ENCODE data around the gene BCL2L15. TPM values are rescaled to one million over a fixed set of nuclear protein-coding genes. Genes with fewer than 3 reads are reported as not detected.

Gene BCL2L15
- total RNA-seq, 4 donors from 2014 or later, result 0.13 to 0.89 (median 0.50) TPM

DNA sequence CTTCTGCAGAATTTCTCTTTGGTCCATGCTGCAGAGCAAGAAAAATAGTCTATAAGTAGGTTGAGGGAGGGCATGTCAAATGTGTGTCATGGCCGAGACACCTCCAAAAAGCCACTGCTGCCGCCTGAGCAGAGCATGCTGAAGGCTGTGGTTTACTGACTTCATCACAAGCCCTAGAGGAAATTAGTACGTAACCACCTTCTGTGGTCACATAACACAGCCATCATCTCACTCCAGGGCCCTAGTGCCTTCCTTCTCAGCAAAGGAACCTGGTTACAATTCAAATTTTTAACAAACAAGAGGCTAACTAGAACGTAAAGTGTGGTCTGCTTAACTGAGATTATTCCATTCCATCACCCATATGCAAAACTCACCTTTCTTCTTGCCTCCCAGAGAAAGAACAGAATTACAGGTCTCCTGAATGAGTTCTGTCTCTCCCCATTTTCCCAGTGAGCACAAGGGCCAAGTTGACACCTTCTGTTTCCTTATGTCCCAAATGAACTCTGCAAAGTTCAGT lies 15.7 kb downstream of the BCL2L15 start, which contains the start of gene PTPN22:
Gene PTPN22, minus strand, starts transcription at position 116 of the 517 bp plus-strand sequence.
- H3K9me3 ChIP-seq, result no peaks in the 10 kb centered on the region
- H3K4me1 ChIP-seq, result no peaks in the 10 kb centered on the region
- intact Hi-C loops (cut with DNase I), result no loop called here
- H3K36me3 ChIP-seq, result no peaks in the 10 kb centered on the region
- no peak within 1 kb of the TSS for H3K4me3 ChIP-seq (replicated peaks in 1 of 3)
- no peaks in the 10 kb centered on the region for H3K27me3 ChIP-seq
- no peak within 1 kb of the TSS for H3K27ac ChIP-seq
- peak; percentile 8 to 18 for DNase-seq
- WGBS, 2 donors, result 82 to 84% methylated on average over 4 of the region's 4 CpGs
- TF ChIP-seq, protein P1, sequence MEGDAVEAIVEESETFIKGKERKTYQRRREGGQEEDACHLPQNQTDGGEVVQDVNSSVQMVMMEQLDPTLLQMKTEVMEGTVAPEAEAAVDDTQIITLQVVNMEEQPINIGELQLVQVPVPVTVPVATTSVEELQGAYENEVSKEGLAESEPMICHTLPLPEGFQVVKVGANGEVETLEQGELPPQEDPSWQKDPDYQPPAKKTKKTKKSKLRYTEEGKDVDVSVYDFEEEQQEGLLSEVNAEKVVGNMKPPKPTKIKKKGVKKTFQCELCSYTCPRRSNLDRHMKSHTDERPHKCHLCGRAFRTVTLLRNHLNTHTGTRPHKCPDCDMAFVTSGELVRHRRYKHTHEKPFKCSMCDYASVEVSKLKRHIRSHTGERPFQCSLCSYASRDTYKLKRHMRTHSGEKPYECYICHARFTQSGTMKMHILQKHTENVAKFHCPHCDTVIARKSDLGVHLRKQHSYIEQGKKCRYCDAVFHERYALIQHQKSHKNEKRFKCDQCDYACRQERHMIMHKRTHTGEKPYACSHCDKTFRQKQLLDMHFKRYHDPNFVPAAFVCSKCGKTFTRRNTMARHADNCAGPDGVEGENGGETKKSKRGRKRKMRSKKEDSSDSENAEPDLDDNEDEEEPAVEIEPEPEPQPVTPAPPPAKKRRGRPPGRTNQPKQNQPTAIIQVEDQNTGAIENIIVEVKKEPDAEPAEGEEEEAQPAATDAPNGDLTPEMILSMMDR (IDR thresholded peaks at IDR 0.05), result no peak
- TF ChIP-seq POLR2A (IDR thresholded peaks at IDR 0.05), result peak in 1 of 2 donors; percentile 16

GRCh38 chr1:113870778-113871177 lies 16.6 kb downstream of the BCL2L15 start:
- Histone ChIP-seq H3K27ac (no peak overlapping the region), H3K9me3 (no peaks in the 10 kb centered on the region), H3K4me3 (replicated peaks in 1 of 3) (no peak overlapping the region), H3K36me3 (no peaks in the 10 kb centered on the region), H3K4me1 (no peaks in the 10 kb centered on the region), H3K27me3 (no peaks in the 10 kb centered on the region)
- intact Hi-C loops (cut with DNase I), result no loop called here
- 82 to 95% methylated on average over 3 of the region's 3 CpGs for WGBS, 2 donors
- DNase-seq, result no peak
- TF ChIP-seq POLR2A (IDR thresholded peaks at IDR 0.05), result no peak
- TF ChIP-seq, protein P1 (IDR thresholded peaks at IDR 0.05), result no peak

- TF ChIP-seq POLR2A (IDR thresholded peaks at IDR 0.05), result no peak
- TF ChIP-seq, protein P1 (IDR thresholded peaks at IDR 0.05), result no peak
- H3K9me3 ChIP-seq, result no peaks in the 10 kb centered on the region
- H3K27me3 ChIP-seq, result no peaks in the 10 kb centered on the region
- H3K36me3 ChIP-seq, result no peaks in the 10 kb centered on the region
- DNase-seq, result no peak
- intact Hi-C loops (cut with DNase I), result no loop called here
- H3K4me3 ChIP-seq (replicated peaks in 1 of 3), result no peak overlapping the region
- 95% methylated on average over 4 of the region's 4 CpGs for WGBS, 2 donors
- no peaks in the 10 kb centered on the region for H3K4me1 ChIP-seq
- H3K27ac ChIP-seq, result no peak overlapping the region
These were observed 18.8 kb downstream of the BCL2L15 start for GRCh38 chr1:113868387-113869083.

- 90 to 91% methylated on average over 5 of the region's 5 CpGs for WGBS, 2 donors
- H3K27ac ChIP-seq, result no peak overlapping the region
- H3K4me1 ChIP-seq, result no peaks in the 10 kb centered on the region
- H3K9me3 ChIP-seq, result no peaks in the 10 kb centered on the region
- no peaks in the 10 kb centered on the region for H3K36me3 ChIP-seq
- no peaks in the 10 kb centered on the region for H3K27me3 ChIP-seq
- intact Hi-C loops (cut with DNase I), result no loop called here
- TF ChIP-seq, protein P1 (IDR thresholded peaks at IDR 0.05), result no peak
- no peak for TF ChIP-seq POLR2A (IDR thresholded peaks at IDR 0.05)
- no peak for DNase-seq
- H3K4me3 ChIP-seq (replicated peaks in 1 of 3), result no peak overlapping the region
These were observed 25.7 kb downstream of the BCL2L15 start for GRCh38 chr1:113861641-113862040.

DNA sequence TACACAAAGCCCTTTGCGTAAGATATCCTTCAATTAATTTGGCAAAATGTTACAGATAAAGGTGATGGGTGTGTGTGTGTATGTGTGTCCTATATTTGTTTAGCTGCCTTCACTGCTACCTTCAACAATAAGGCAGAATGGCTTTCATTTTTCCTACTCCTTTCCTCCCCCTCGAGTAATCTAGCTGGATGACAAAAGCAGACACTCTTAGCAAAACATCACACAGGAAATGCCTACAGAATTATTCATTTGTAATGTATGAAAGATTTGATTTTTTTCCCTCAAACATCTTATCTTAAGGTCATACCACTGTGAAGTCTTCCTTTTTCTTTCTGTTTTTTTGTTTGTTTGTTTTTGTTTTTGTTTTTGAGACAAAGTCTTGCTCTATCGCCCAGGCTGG lies 26.5 kb downstream of the BCL2L15 start:
- intact Hi-C loops (cut with DNase I), result no loop called here
- H3K27me3 ChIP-seq, result no peaks in the 10 kb centered on the region
- no peak overlapping the region for H3K4me3 ChIP-seq (replicated peaks in 1 of 3)
- H3K27ac ChIP-seq, result no peak overlapping the region
- TF ChIP-seq POLR2A (IDR thresholded peaks at IDR 0.05), result no peak
- TF ChIP-seq, protein P1 (IDR thresholded peaks at IDR 0.05), result no peak
- no peaks in the 10 kb centered on the region for H3K9me3 ChIP-seq
- H3K36me3 ChIP-seq, result no peaks in the 10 kb centered on the region
- 73 to 77% methylated on average over 3 of the region's 3 CpGs for WGBS, 2 donors
- DNase-seq, result no peak
- H3K4me1 ChIP-seq, result no peaks in the 10 kb centered on the region
